Measurements from ENCODE around the gene TMEM215. TPM values are rescaled to one million over a fixed set of nuclear protein-coding genes. Genes with fewer than 3 reads are reported as not detected.

The TMEM215 gene
- polyA plus RNA-seq, 1 of the 3 experiments (the other 2 are of a cell fraction): not detected

DNA sequence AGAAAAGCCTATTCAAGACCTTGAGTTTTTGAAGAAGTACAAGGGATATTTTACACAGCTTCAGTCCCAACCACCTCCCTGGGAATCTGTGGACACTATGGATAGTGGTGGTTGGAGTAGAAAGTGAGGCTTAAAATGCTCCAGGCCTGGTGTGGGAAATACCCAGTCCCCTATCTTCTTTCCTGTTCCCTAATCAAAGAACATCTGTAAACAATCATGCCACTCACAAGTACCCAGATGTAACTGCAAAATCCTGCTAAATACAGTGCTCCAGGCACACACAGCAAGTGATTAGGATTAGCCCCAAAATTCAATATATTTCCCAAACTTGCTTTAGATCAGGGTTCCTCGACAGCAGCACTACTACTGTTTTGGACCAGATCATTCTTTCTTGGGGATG, 46.0 kb upstream of the TMEM215 start (continued):
- TF ChIP-seq, protein P1, sequence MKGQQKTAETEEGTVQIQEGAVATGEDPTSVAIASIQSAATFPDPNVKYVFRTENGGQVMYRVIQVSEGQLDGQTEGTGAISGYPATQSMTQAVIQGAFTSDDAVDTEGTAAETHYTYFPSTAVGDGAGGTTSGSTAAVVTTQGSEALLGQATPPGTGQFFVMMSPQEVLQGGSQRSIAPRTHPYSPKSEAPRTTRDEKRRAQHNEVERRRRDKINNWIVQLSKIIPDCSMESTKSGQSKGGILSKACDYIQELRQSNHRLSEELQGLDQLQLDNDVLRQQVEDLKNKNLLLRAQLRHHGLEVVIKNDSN (IDR thresholded peaks at IDR 0.05; ENCODE audit: borderline replicate concordance, low read depth): no peak
- TF ChIP-seq RCOR1 (IDR thresholded peaks at IDR 0.05; ENCODE audit: low read length): no peak

DNA sequence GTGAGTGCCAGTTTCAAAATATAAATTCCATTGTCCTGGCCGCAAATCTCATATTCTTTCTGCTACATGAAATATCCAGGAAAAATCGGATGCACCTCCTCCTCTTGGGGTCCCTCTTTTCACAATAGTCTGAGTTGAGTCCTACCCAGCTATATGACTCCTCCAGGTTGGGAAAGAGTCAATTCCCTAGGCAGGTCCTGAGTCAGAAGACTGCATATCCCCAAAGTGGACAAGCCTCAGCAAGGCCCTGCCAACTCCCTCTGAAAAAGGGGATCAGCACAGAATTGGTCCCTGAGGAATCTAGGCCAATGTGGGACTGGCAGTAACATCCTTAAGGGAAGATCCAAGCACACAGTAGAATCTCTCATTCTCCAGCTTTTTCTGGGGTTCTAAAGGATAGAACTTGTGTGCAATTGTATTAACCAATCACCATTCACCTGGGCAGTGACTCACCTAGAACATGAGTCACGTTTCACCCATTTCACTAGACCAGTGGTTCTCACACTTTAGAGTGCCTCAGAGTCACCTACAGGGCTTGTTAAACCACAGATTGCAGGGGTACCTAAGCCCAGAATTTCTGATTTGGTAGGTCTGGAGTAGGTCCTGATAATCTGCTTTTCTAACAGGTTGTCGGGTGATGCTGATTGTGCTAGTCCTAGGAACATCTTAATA, 44.7 kb upstream of the TMEM215 start:
- 44% methylated on average over 4 of the region's 4 CpGs for WGBS (ENCODE audit: low lambda C conversion rate)
- H4K20me1 ChIP-seq (ENCODE audit: insufficient read depth): no peaks in the 10 kb centered on the region
- no peaks in the 10 kb centered on the region for H3K4me1 ChIP-seq (ENCODE audit: control insufficient read depth in 1 of 2, insufficient read depth in 2 of 2, low read depth in 1 of 2, low read length in 1 of 2)
- H3K79me2 ChIP-seq (ENCODE audit: insufficient read depth): no peaks in the 10 kb centered on the region
- ChIA-PET POLR2A (interaction anchor here (0.7 kb wide), 1 partner anchor 97 kb away, joined by 3 read pairs; no protein-coding TSS in a partner anchor), CTCF (no interaction called here)
- H2AFZ ChIP-seq (ENCODE audit: low read depth): no peak overlapping the region
- no peaks in the 10 kb centered on the region for H3K27me3 ChIP-seq (ENCODE audit: insufficient read depth)
- TF ChIP-seq, protein P2, sequence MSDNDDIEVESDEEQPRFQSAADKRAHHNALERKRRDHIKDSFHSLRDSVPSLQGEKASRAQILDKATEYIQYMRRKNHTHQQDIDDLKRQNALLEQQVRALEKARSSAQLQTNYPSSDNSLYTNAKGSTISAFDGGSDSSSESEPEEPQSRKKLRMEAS (IDR thresholded peaks at IDR 0.05; ENCODE audit: low read depth): no peak
- no peak for TF ChIP-seq CHD2 (IDR thresholded peaks at IDR 0.05; ENCODE audit: low read length, partially characterized antibody)
- TF ChIP-seq SIN3A (IDR thresholded peaks at IDR 0.05; ENCODE audit: borderline replicate concordance, low read depth, low read length): no peak
- TF ChIP-seq FOSL2 (IDR thresholded peaks at IDR 0.05; ENCODE audit: borderline replicate concordance, low read depth): no peak
- TF ChIP-seq TCF12 (IDR thresholded peaks at IDR 0.05): no peak
- TF ChIP-seq, protein P3, sequence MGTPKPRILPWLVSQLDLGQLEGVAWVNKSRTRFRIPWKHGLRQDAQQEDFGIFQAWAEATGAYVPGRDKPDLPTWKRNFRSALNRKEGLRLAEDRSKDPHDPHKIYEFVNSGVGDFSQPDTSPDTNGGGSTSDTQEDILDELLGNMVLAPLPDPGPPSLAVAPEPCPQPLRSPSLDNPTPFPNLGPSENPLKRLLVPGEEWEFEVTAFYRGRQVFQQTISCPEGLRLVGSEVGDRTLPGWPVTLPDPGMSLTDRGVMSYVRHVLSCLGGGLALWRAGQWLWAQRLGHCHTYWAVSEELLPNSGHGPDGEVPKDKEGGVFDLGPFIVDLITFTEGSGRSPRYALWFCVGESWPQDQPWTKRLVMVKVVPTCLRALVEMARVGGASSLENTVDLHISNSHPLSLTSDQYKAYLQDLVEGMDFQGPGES (IDR thresholded peaks at IDR 0.05; ENCODE audit: low read depth, low read length): no peak
- no peak for TF ChIP-seq ELF1 (IDR thresholded peaks at IDR 0.05)
- TF ChIP-seq MEF2A (IDR thresholded peaks at IDR 0.05; ENCODE audit: borderline replicate concordance, low read depth): no peak
- TF ChIP-seq YY1 (IDR thresholded peaks at IDR 0.05; ENCODE audit: low read depth): no peak
- TF ChIP-seq NRF1 (IDR thresholded peaks at IDR 0.05; ENCODE audit: low read depth, low read length): no peak
- TF ChIP-seq GATA2 (CRISPR knock-in tag; IDR thresholded peaks at IDR 0.05): no peak
- no peak overlapping the region for H3K27ac ChIP-seq (ENCODE audit: low read depth in 2 of 2, low read length in 1 of 2)
- H3K4me2 ChIP-seq: no peak overlapping the region
- H3F3A ChIP-seq (replicated peaks; ENCODE audit: insufficient read depth): no peaks in the 10 kb centered on the region
- no peak for DNase-seq
- H3K36me3 ChIP-seq (replicated peaks in 1 of 2; ENCODE audit: control insufficient read depth in 1 of 2, insufficient read depth in 2 of 2, low read length in 1 of 2): no peaks in the 10 kb centered on the region
- no peak overlapping the region for H3K4me3 ChIP-seq (ENCODE audit: low read depth in 2 of 2, low read length in 1 of 2)
- H3K9me2 ChIP-seq: no peaks in the 10 kb centered on the region
- H3K9me3 ChIP-seq: no peaks in the 10 kb centered on the region
- H3K9ac ChIP-seq: no peak overlapping the region

DNA sequence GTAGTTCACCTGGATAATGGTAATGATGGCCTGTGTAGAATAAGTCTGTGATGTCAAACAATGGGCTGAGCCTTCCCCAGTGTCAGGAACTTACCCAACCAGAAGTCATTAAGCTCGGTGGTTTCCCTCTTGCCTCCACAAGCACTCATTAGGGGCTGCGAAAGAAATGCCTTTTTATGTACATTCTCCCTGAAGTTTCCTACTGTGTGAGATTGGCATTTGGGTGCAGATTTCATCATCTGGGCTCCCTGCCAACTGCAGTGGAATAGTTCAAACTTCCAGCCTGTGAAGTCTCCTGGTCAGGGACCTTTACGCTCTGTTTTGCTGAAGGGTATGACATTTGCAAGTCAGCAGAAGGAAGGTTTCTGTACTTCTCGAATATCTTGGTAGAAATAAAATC, 41.6 kb upstream of the TMEM215 start:
- WGBS (ENCODE audit: low lambda C conversion rate): 39% methylated on average over 4 of the region's 4 CpGs
- Histone ChIP-seq H3K27me3 (ENCODE audit: insufficient read depth) (no peaks in the 10 kb centered on the region), H3K79me2 (ENCODE audit: insufficient read depth) (no peaks in the 10 kb centered on the region), H3K9me2 (no peaks in the 10 kb centered on the region), H3K27ac (ENCODE audit: low read depth in 2 of 2, low read length in 1 of 2) (no peak overlapping the region), H3K36me3 (replicated peaks in 1 of 2; ENCODE audit: control insufficient read depth in 1 of 2, insufficient read depth in 2 of 2, low read length in 1 of 2) (no peaks in the 10 kb centered on the region), H3K4me2 (no peak overlapping the region), H3K9me3 (no peaks in the 10 kb centered on the region), H2AFZ (ENCODE audit: low read depth) (no peak overlapping the region), H3K9ac (no peak overlapping the region), H3F3A (replicated peaks; ENCODE audit: insufficient read depth) (no peaks in the 10 kb centered on the region), H3K4me1 (ENCODE audit: control insufficient read depth in 1 of 2, insufficient read depth in 2 of 2, low read depth in 1 of 2, low read length in 1 of 2) (no peaks in the 10 kb centered on the region), H3K4me3 (ENCODE audit: low read depth in 2 of 2, low read length in 1 of 2) (no peak overlapping the region), H4K20me1 (ENCODE audit: insufficient read depth) (no peaks in the 10 kb centered on the region)
- DNase-seq: no peak
- ChIA-PET POLR2A (no interaction called here), CTCF (interaction anchor here (0.8 kb wide), 1 partner anchor 160 kb away, joined by 3 read pairs; no protein-coding TSS in a partner anchor)
- TF ChIP-seq YY1 (IDR thresholded peaks at IDR 0.05; ENCODE audit: low read depth) (no peak), MEF2A (IDR thresholded peaks at IDR 0.05; ENCODE audit: borderline replicate concordance, low read depth) (no peak), NRF1 (IDR thresholded peaks at IDR 0.05; ENCODE audit: low read depth, low read length) (no peak), TEAD4 (IDR thresholded peaks at IDR 0.05; ENCODE audit: borderline replicate concordance, insufficient read depth) (no peak), EP300 (IDR thresholded peaks at IDR 0.05; ENCODE audit: borderline replicate concordance in 1 of 2, low read depth in 1 of 2, low read length in 1 of 2) (no peak), NFIC (IDR thresholded peaks at IDR 0.05; ENCODE audit: borderline replicate concordance) (no peak), TCF12 (IDR thresholded peaks at IDR 0.05) (no peak), RFX5 (IDR thresholded peaks at IDR 0.05; ENCODE audit: low read length) (no peak), GABPA (IDR thresholded peaks at IDR 0.05; ENCODE audit: low read depth) (no peak), ELF1 (IDR thresholded peaks at IDR 0.05) (no peak), RXRA (IDR thresholded peaks at IDR 0.05; ENCODE audit: borderline replicate concordance, low read depth) (no peak)
- TF ChIP-seq, protein P4, sequence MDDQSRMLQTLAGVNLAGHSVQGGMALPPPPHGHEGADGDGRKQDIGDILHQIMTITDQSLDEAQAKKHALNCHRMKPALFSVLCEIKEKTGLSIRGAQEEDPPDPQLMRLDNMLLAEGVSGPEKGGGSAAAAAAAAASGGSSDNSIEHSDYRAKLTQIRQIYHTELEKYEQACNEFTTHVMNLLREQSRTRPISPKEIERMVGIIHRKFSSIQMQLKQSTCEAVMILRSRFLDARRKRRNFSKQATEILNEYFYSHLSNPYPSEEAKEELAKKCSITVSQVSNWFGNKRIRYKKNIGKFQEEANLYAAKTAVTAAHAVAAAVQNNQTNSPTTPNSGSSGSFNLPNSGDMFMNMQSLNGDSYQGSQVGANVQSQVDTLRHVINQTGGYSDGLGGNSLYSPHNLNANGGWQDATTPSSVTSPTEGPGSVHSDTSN (IDR thresholded peaks at IDR 0.05): no peak
- TF ChIP-seq, protein P1 (IDR thresholded peaks at IDR 0.05; ENCODE audit: borderline replicate concordance, low read depth): no peak
